Uterus (tissue), 4 donors: ENCODE data around the gene HOXC6. TPM values are rescaled to one million over a fixed set of nuclear protein-coding genes. Genes with fewer than 3 reads are reported as not detected.

Experiments used
- DNase-seq, 2 donors: peaks; one replicate each; pipeline ENCODE4 v3.0.0-alpha.2; 2019 to 2020
- H3K27ac ChIP-seq, 2 donors: fragments of 200-600 bp; sonication (generic); 1 replicate in 1 of 2; 2 replicates in 1 of 2; pipeline ENCODE4 v1.5.1; 2016 to 2018
- H3K27me3 ChIP-seq, 2 donors: fragments of 200-600 bp; sonication (generic); one replicate each; pipeline ENCODE4 v1.5.1; 2018 to 2019; ENCODE audit warnings: control low read depth in 1 of 2
- H3K36me3 ChIP-seq, 2 donors: fragments of 200-600 bp; sonication (generic); one replicate each; pipeline ENCODE4 v1.5.1; 2019; ENCODE audit warnings: control low read depth in 1 of 2
- H3K4me1 ChIP-seq, 2 donors: fragments of 200-600 bp; sonication (generic); one replicate each; pipeline ENCODE4 v1.5.1; 2018 to 2019; ENCODE audit warnings: control low read depth in 1 of 2
- H3K4me3 ChIP-seq, 2 donors: fragments of 200-600 bp; sonication (generic); 1 replicate in 1 of 2; 2 replicates in 1 of 2; pipeline ENCODE4 v1.5.1; 2018 to 2019; ENCODE audit warnings: mild to moderate bottlenecking in 1 of 2
- H3K9me3 ChIP-seq, 2 donors: fragments of 200-600 bp; sonication (generic); one replicate each; pipeline ENCODE4 v1.5.1; 2019; ENCODE audit warnings: control low read depth in 1 of 2
- POLR2A ChIP-seq, 2 donors: fragments of 450-650 bp; IDR thresholded peaks; one replicate each; pipeline ENCODE4 v1.6.1; 2016; ENCODE audit warnings: antibody characterized with exemption in 2 of 2, mild to moderate bottlenecking in 1 of 2, moderate library complexity in 1 of 2
- intact Hi-C: fragments of 100-400 bp; cut with DNase I; formaldehyde crosslinking; loops from one replicate; pipeline ENCODE4 v1.15.1; 2023; ENCODE audit warnings: low total_unique reads
- total RNA-seq, 4 donors: library from RNA; depleted of rRNA in 3 of 4; stranded (reverse); fragments of >200 nt in 3 of 4; gene quantifications; one replicate each; pipeline versions ENCODE4 v1.1.0 to v1.2.4, GENCODE V29; 2014 to 2023
- TF ChIP-seq, protein P1 (sequence below), 4 experiments: fragments of 200-600 bp in 2 of 4; fragments of 450-650 bp in 2 of 4; sonication (generic) in 2 of 4; IDR thresholded peaks; one replicate each; pipeline ENCODE4 v1.5.1; 2016 to 2019; ENCODE audit warnings: antibody characterized with exemption in 4 of 4, mild to moderate bottlenecking in 2 of 4, moderate library complexity in 1 of 4
- donor health status: DM: yes; HTN: yes; CAD: no.

Gene HOXC6
- total RNA-seq, 4 donors from 2014 or later, result 1.2 to 20.4 (median 2.1) TPM; not detected in 1

DNA sequence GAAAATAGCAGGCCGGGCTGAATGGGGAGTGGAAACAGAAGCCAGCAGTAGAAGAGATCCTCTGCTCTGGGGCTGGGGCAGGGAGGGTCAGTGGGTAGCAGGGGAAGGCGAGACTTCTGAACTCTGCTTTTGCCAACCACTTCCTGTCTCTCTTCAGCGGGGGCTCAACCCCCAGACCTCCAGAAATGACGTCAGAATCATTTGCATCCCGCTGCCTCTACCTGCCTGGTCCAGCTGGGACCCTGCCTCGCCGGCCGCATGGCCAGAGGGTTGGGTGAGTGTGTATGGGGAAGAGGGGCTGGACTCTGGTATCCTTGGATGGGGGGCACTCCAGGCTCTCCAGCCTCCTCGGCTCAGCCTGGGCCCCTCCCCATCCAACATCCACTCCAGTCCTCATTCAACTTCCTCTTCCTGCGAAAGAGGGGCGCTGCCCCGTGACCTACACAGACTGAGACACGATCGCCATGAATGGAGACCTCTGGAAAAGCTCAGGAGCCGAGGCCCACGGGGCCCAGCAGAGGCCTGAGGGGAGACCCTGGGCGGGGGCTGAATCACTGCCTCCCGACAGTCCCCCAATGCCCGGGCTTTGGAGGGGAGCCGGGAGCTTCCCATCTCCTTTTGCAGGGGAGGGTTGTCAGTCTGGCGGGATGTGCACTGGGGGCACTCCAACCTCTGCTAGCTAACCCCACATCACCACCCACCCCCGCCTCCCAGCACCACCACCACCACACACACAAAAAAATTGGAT is 24.9 kb downstream of the HOXC6 start:
- H3K4me1 ChIP-seq, result peaks cover 0 to 7% of the 10 kb centered on the region in 2 donors
- H3K9me3 ChIP-seq, result no peaks in the 10 kb centered on the region
- H3K27me3 ChIP-seq, result peaks cover 0 to 23% of the 10 kb centered on the region in 2 donors
- no peak for DNase-seq
- peak overlapping the region in 1 of 2 donors; percentile 27 for H3K27ac ChIP-seq
- TF ChIP-seq, protein P1, sequence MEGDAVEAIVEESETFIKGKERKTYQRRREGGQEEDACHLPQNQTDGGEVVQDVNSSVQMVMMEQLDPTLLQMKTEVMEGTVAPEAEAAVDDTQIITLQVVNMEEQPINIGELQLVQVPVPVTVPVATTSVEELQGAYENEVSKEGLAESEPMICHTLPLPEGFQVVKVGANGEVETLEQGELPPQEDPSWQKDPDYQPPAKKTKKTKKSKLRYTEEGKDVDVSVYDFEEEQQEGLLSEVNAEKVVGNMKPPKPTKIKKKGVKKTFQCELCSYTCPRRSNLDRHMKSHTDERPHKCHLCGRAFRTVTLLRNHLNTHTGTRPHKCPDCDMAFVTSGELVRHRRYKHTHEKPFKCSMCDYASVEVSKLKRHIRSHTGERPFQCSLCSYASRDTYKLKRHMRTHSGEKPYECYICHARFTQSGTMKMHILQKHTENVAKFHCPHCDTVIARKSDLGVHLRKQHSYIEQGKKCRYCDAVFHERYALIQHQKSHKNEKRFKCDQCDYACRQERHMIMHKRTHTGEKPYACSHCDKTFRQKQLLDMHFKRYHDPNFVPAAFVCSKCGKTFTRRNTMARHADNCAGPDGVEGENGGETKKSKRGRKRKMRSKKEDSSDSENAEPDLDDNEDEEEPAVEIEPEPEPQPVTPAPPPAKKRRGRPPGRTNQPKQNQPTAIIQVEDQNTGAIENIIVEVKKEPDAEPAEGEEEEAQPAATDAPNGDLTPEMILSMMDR (IDR thresholded peaks at IDR 0.05), result no peak
- no peak for TF ChIP-seq POLR2A (IDR thresholded peaks at IDR 0.05)
- peak overlapping the region; percentile 31 to 37 for H3K4me3 ChIP-seq
- intact Hi-C loops, result no loop called here
- no peaks in the 10 kb centered on the region for H3K36me3 ChIP-seq

DNA sequence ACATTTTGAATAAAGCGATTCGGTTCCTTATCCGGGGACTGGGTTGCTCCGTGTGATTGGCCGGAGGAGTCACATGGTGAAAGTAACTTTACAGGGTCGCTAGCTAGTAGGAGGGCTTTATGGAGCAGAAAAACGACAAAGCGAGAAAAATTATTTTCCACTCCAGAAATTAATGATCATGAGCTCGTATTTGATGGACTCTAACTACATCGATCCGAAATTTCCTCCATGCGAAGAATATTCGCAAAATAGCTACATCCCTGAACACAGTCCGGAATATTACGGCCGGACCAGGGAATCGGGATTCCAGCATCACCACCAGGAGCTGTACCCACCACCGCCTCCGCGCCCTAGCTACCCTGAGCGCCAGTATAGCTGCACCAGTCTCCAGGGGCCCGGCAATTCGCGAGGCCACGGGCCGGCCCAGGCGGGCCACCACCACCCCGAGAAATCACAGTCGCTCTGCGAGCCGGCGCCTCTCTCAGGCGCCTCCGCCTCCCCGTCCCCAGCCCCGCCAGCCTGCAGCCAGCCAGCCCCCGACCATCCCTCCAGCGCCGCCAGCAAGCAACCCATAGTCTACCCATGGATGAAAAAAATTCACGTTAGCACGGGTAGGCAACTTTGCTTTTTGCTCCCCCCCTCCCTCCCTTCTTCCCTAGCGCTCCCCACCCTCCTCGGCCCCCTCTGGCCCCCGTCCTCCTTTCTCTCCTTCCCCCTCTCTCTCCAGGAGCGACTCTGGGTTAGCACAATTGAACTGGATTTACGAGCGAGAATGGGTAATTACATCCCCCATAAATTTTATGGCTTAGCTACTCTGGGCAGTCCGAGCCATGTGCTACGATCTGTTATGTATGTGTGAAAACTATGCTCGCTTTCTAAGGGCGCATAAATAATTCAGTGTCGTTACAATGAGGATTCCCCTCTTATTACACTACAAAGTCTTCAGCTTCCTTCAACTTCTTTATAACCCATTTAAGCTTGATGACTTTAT is 25.8 kb downstream of the HOXC6 start, which contains the start of gene HOXC4:
Gene HOXC4, plus strand, starts transcription at position 85 of the 991 bp plus-strand sequence. Its CDS starts 88 bp downstream, at position 173.
- H3K4me1 ChIP-seq, result peaks cover 0 to 7% of the 10 kb centered on the region in 2 donors
- peak within 1 kb of the TSS in 1 of 2 donors; percentile 27 for H3K27ac ChIP-seq
- peaks cover 0 to 18% of the 10 kb centered on the region in 2 donors for H3K27me3 ChIP-seq
- peak within 1 kb of the TSS; percentile 31 to 37 for H3K4me3 ChIP-seq
- no peak for DNase-seq
- intact Hi-C loops, result no loop called here
- no peaks in the 10 kb centered on the region for H3K36me3 ChIP-seq
- TF ChIP-seq POLR2A (IDR thresholded peaks at IDR 0.05), result no peak
- TF ChIP-seq, protein P1 (IDR thresholded peaks at IDR 0.05), result no peak
- H3K9me3 ChIP-seq, result no peaks in the 10 kb centered on the region

DNA sequence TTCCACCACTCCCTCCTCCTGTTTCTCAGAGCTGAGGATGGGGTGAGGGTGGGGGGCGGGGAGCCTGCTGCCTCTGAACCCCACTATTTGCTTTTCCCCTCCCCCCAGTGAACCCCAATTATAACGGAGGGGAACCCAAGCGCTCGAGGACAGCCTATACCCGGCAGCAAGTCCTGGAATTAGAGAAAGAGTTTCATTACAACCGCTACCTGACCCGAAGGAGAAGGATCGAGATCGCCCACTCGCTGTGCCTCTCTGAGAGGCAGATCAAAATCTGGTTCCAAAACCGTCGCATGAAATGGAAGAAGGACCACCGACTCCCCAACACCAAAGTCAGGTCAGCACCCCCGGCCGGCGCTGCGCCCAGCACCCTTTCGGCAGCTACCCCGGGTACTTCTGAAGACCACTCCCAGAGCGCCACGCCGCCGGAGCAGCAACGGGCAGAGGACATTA is 26.5 kb downstream of the HOXC6 start:
- Histone ChIP-seq H3K27me3 (peaks cover 0 to 13% of the 10 kb centered on the region in 2 donors), H3K36me3 (no peaks in the 10 kb centered on the region), H3K4me3 (peak overlapping the region in 1 of 2 donors; percentile 37), H3K9me3 (no peaks in the 10 kb centered on the region), H3K27ac (no peak overlapping the region), H3K4me1 (peaks cover 0 to 7% of the 10 kb centered on the region in 2 donors)
- intact Hi-C loops, result no loop called here
- no peak for TF ChIP-seq POLR2A (IDR thresholded peaks at IDR 0.05)
- TF ChIP-seq, protein P1 (IDR thresholded peaks at IDR 0.05), result no peak
- DNase-seq, result no peak

DNA sequence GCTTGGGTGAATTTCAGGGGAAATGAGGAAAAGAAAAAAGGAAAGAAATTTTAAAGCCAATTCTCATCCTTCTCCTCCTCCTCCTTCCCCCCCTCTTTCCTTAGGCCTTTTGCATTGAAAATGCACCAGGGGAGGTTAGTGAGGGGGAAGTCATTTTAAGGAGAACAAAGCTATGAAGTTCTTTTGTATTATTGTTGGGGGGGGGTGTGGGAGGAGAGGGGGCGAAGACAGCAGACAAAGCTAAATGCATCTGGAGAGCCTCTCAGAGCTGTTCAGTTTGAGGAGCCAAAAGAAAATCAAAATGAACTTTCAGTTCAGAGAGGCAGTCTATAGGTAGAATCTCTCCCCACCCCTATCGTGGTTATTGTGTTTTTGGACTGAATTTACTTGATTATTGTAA is 27.3 kb downstream of the HOXC6 start:
- H3K27me3 ChIP-seq, result peaks cover 0 to 5% of the 10 kb centered on the region in 2 donors
- no peak for DNase-seq
- peaks cover 0 to 7% of the 10 kb centered on the region in 2 donors for H3K4me1 ChIP-seq
- H3K27ac ChIP-seq, result no peak overlapping the region
- H3K4me3 ChIP-seq, result no peak overlapping the region
- no peaks in the 10 kb centered on the region for H3K9me3 ChIP-seq
- TF ChIP-seq POLR2A (IDR thresholded peaks at IDR 0.05), result no peak
- TF ChIP-seq, protein P1 (IDR thresholded peaks at IDR 0.05), result no peak
- H3K36me3 ChIP-seq, result no peaks in the 10 kb centered on the region
- intact Hi-C loops, result no loop called here
